ENCODE results near the gene NCKAP1.
"Not testable (repeated sequence)": the region's sequence is repeated elsewhere in the genome, so short reads cannot be mapped to it uniquely, and the experiment has no call there.

NCKAP1 gene

GRCh38 chr2:182970486-182970885, 67.8 kb downstream of the NCKAP1 start:
- Histone ChIP-seq H3K9ac (ENCODE audit: low read depth, low read length) (no peak overlapping the region), H3K4me3 (ENCODE audit: low read depth in 1 of 2, low read length in 2 of 2) (no peak overlapping the region), H4K20me1 (ENCODE audit: insufficient read depth, low read length) (no peaks in the 10 kb centered on the region), H3K27me3 (ENCODE audit: insufficient read depth, low read length, poor library complexity) (peaks cover 3% of the 10 kb centered on the region), H3K36me3 (ENCODE audit: insufficient read depth, low read length) (no peaks in the 10 kb centered on the region), H3K4me2 (ENCODE audit: insufficient read depth, low read length) (no peak overlapping the region), H2AFZ (ENCODE audit: low read depth, low read length) (no peak overlapping the region), H3K27ac (ENCODE audit: low read length) (no peak overlapping the region), H3K9me3 (ENCODE audit: insufficient read depth, low read length, severe bottlenecking) (no peaks in the 10 kb centered on the region), H3K79me2 (ENCODE audit: insufficient read depth, low read length) (no peaks in the 10 kb centered on the region), H3K4me1 (ENCODE audit: insufficient read depth, low read length) (no peaks in the 10 kb centered on the region)
- DNase-seq (no peak), ATAC-seq (ENCODE audit: insufficient read depth, low read depth) (no peak)
- TF ChIP-seq EZH2 (IDR thresholded peaks at IDR 0.05; ENCODE audit: borderline replicate concordance, low read depth, low read length, severe bottlenecking): no peak
- no peak for TF ChIP-seq CTCF (IDR thresholded peaks at IDR 0.05; ENCODE audit: borderline replicate concordance, extremely low read depth, low read length, poor library complexity, severe bottlenecking)

- TF ChIP-seq EZH2 (IDR thresholded peaks at IDR 0.05; ENCODE audit: borderline replicate concordance, low read depth, low read length, severe bottlenecking) (no peak), CTCF (IDR thresholded peaks at IDR 0.05; ENCODE audit: borderline replicate concordance, extremely low read depth, low read length, poor library complexity, severe bottlenecking) (no peak)
- H3K36me3 ChIP-seq (ENCODE audit: insufficient read depth, low read length): no peaks in the 10 kb centered on the region
Measured at GRCh38 chr2:182968493-182968892, 69.8 kb downstream of the NCKAP1 start.

GRCh38 chr2:182966356-182966755, 71.9 kb downstream of the NCKAP1 start:
- not testable (repeated sequence) for H3K4me1 ChIP-seq (ENCODE audit: insufficient read depth, low read length); H3K4me3 ChIP-seq (ENCODE audit: low read depth in 1 of 2, low read length in 2 of 2); H3K27ac ChIP-seq (ENCODE audit: low read length); DNase-seq; ATAC-seq (ENCODE audit: insufficient read depth, low read depth); H3K9ac ChIP-seq (ENCODE audit: low read depth, low read length); H3K79me2 ChIP-seq (ENCODE audit: insufficient read depth, low read length); H3K27me3 ChIP-seq (ENCODE audit: insufficient read depth, low read length, poor library complexity); H3K36me3 ChIP-seq (ENCODE audit: insufficient read depth, low read length); H3K4me2 ChIP-seq (ENCODE audit: insufficient read depth, low read length); H4K20me1 ChIP-seq (ENCODE audit: insufficient read depth, low read length); H3K9me3 ChIP-seq (ENCODE audit: insufficient read depth, low read length, severe bottlenecking); H2AFZ ChIP-seq (ENCODE audit: low read depth, low read length)

More at GRCh38 chr2:182968493-182968892, 69.8 kb downstream of the NCKAP1 start:
- Histone ChIP-seq H3K9ac (ENCODE audit: low read depth, low read length) (no peak overlapping the region), H3K27me3 (ENCODE audit: insufficient read depth, low read length, poor library complexity) (peaks cover 2% of the 10 kb centered on the region), H4K20me1 (ENCODE audit: insufficient read depth, low read length) (no peaks in the 10 kb centered on the region), H3K79me2 (ENCODE audit: insufficient read depth, low read length) (no peaks in the 10 kb centered on the region), H3K4me2 (ENCODE audit: insufficient read depth, low read length) (no peak overlapping the region), H3K27ac (ENCODE audit: low read length) (no peak overlapping the region), H2AFZ (ENCODE audit: low read depth, low read length) (no peak overlapping the region), H3K4me3 (ENCODE audit: low read depth in 1 of 2, low read length in 2 of 2) (no peak overlapping the region), H3K4me1 (ENCODE audit: insufficient read depth, low read length) (no peaks in the 10 kb centered on the region), H3K9me3 (ENCODE audit: insufficient read depth, low read length, severe bottlenecking) (no peaks in the 10 kb centered on the region)
- no peak for ATAC-seq (ENCODE audit: insufficient read depth, low read depth)
- no peak for DNase-seq

DNA sequence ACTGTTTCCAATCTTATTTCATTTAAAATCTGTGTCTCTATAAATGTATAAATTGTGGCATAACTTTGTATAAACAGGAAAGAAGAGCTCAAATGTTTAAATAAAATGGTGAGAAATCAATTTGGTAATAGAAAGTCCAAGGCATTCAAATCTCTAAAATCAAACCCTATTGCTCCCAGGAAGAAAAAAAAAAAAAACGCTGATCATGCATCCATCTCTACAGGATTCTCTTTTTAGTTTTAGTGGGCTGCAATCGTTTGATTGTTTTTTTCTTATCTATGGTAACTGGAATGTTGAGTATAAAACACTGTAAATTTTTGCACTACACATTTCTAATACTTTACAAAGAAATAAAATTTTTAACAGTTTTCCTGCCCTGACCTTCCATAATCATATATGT, 75.6 kb downstream of the NCKAP1 start:
- no peaks in the 10 kb centered on the region for H3K79me2 ChIP-seq (ENCODE audit: insufficient read depth, low read length)
- no peaks in the 10 kb centered on the region for H4K20me1 ChIP-seq (ENCODE audit: insufficient read depth, low read length)
- no peak overlapping the region for H3K4me2 ChIP-seq (ENCODE audit: insufficient read depth, low read length)
- no peak overlapping the region for H3K9ac ChIP-seq (ENCODE audit: low read depth, low read length)
- ATAC-seq (ENCODE audit: insufficient read depth, low read depth): no peak
- no peak for TF ChIP-seq CTCF (IDR thresholded peaks at IDR 0.05; ENCODE audit: borderline replicate concordance, extremely low read depth, low read length, poor library complexity, severe bottlenecking)
- no peak for TF ChIP-seq EZH2 (IDR thresholded peaks at IDR 0.05; ENCODE audit: borderline replicate concordance, low read depth, low read length, severe bottlenecking)
- no peaks in the 10 kb centered on the region for H3K27me3 ChIP-seq (ENCODE audit: insufficient read depth, low read length, poor library complexity)
- no peaks in the 10 kb centered on the region for H3K9me3 ChIP-seq (ENCODE audit: insufficient read depth, low read length, severe bottlenecking)
- H3K4me3 ChIP-seq (ENCODE audit: low read depth in 1 of 2, low read length in 2 of 2): no peak overlapping the region
- no peaks in the 10 kb centered on the region for H3K36me3 ChIP-seq (ENCODE audit: insufficient read depth, low read length)
- H2AFZ ChIP-seq (ENCODE audit: low read depth, low read length): no peak overlapping the region
- no peaks in the 10 kb centered on the region for H3K4me1 ChIP-seq (ENCODE audit: insufficient read depth, low read length)
- DNase-seq: no peak
- H3K27ac ChIP-seq (ENCODE audit: low read length): no peak overlapping the region

DNA sequence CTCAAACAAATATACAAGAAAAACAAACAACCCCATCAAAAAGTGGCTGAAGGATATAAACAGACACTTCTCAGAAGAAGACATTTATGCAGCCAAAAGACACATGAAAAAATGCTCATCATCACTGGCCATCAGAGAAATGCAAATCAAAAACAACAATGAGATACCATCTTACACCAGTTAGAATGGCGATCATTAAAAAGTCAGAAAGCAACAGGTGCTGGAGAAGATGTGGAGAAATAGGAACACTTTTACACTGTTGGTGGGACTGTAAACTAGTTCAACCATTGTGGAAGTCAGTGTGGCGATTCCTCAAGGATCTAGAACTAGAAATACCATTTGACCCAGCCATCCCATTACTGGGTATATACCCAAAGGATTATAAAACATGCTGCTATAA, 77.4 kb downstream of the NCKAP1 start:
- not testable (repeated sequence) for H3K79me2 ChIP-seq (ENCODE audit: insufficient read depth, low read length); H3K9ac ChIP-seq (ENCODE audit: low read depth, low read length); H2AFZ ChIP-seq (ENCODE audit: low read depth, low read length); H3K9me3 ChIP-seq (ENCODE audit: insufficient read depth, low read length, severe bottlenecking); H3K4me3 ChIP-seq (ENCODE audit: low read depth in 1 of 2, low read length in 2 of 2); DNase-seq; H4K20me1 ChIP-seq (ENCODE audit: insufficient read depth, low read length); H3K4me2 ChIP-seq (ENCODE audit: insufficient read depth, low read length); H3K27me3 ChIP-seq (ENCODE audit: insufficient read depth, low read length, poor library complexity); H3K4me1 ChIP-seq (ENCODE audit: insufficient read depth, low read length); ATAC-seq (ENCODE audit: insufficient read depth, low read depth); H3K27ac ChIP-seq (ENCODE audit: low read length); H3K36me3 ChIP-seq (ENCODE audit: insufficient read depth, low read length)
